ENCODE data around the gene DNAH12.

- TF ChIP-seq, protein P1, sequence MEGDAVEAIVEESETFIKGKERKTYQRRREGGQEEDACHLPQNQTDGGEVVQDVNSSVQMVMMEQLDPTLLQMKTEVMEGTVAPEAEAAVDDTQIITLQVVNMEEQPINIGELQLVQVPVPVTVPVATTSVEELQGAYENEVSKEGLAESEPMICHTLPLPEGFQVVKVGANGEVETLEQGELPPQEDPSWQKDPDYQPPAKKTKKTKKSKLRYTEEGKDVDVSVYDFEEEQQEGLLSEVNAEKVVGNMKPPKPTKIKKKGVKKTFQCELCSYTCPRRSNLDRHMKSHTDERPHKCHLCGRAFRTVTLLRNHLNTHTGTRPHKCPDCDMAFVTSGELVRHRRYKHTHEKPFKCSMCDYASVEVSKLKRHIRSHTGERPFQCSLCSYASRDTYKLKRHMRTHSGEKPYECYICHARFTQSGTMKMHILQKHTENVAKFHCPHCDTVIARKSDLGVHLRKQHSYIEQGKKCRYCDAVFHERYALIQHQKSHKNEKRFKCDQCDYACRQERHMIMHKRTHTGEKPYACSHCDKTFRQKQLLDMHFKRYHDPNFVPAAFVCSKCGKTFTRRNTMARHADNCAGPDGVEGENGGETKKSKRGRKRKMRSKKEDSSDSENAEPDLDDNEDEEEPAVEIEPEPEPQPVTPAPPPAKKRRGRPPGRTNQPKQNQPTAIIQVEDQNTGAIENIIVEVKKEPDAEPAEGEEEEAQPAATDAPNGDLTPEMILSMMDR (IDR thresholded peaks at IDR 0.05; ENCODE audit: insufficient read depth, low read depth, low read length), result no peak
- no peak for TF ChIP-seq EZH2 (IDR thresholded peaks at IDR 0.05; ENCODE audit: insufficient read depth, low read length)
Observed at GRCh38 chr3:57261929-57262328, 282.2 kb downstream of the DNAH12 start.

All from astrocyte (in vitro differentiated cells and primary cell).